Esophagus muscularis mucosa (tissue), 4 donors: ENCODE measurements around the gene ALG12. TPM values are rescaled to one million over a fixed set of nuclear protein-coding genes. Genes with fewer than 3 reads are reported as not detected.

ENCODE experiments used
- DNase-seq: peaks from one replicate; pipeline ENCODE4 v3.0.0-alpha.2; 2017; ENCODE audit errors: extremely low spot score
- H3K27ac ChIP-seq, 4 donors: fragments of 200-600 bp; sonication (generic); replicated peaks in 1 of 4; 1 replicate in 3 of 4; 2 replicates in 1 of 4; pipeline ENCODE4 v1.5.1; 2016 to 2019; ENCODE audit warnings: mild to moderate bottlenecking in 1 of 4
- H3K27me3 ChIP-seq, 4 donors: fragments of 200-600 bp; sonication (generic); one replicate each; pipeline versions ENCODE4 v1.5.1 to v1.6.0; 2016 to 2019
- H3K36me3 ChIP-seq, 4 donors: fragments of 200-600 bp; sonication (generic); one replicate each; pipeline ENCODE4 v1.5.1; 2016 to 2019
- H3K4me1 ChIP-seq, 4 donors: fragments of 200-600 bp; sonication (generic); one replicate each; pipeline ENCODE4 v1.5.1; 2016 to 2019
- H3K4me3 ChIP-seq, 4 donors: fragments of 200-600 bp; sonication (generic); 1 replicate in 2 of 4; 2 replicates in 2 of 4; pipeline ENCODE4 v1.5.1; 2016 to 2019; ENCODE audit warnings: mild to moderate bottlenecking in 4 of 4, moderate library complexity in 1 of 4
- H3K9me3 ChIP-seq, 4 donors: fragments of 200-600 bp; sonication (generic); 1 replicate in 3 of 4; 2 replicates in 1 of 4; pipeline ENCODE4 v1.5.1; 2016 to 2019
- CTCF ChIP-seq, 3 experiments: fragments of 200-600 bp in 2 of 3; fragments of 450-650 bp in 1 of 3; sonication (generic) in 2 of 3; IDR thresholded peaks; one replicate each; pipeline ENCODE4 v1.5.1; 2017 to 2019; ENCODE audit warnings: antibody characterized with exemption in 3 of 3, mild to moderate bottlenecking in 2 of 3, moderate library complexity in 1 of 3
- EP300 ChIP-seq: sonication (generic); formaldehyde crosslinking; IDR thresholded peaks from one replicate; pipeline ENCODE4 v1.6.1; 2017; ENCODE audit warnings: antibody characterized with exemption
- POLR2A ChIP-seq: fragments of 450-650 bp; IDR thresholded peaks from one replicate; pipeline ENCODE4 v1.6.1; 2017; ENCODE audit warnings: antibody characterized with exemption, moderate library complexity, mild to moderate bottlenecking, low read depth
- POLR2AphosphoS5 ChIP-seq, 2 donors: sonication (generic); formaldehyde crosslinking; IDR thresholded peaks; one replicate each; pipeline ENCODE4 v1.6.1; 2017; ENCODE audit warnings: antibody characterized with exemption in 2 of 2
- WGBS: methylation state at CpG from one replicate; pipeline ENCODE4 v1.1.5; 2018; 5-methylcytosine and 5-hydroxymethylcytosine counted together
- intact Hi-C: fragments of 100-400 bp; cut with DNase I; formaldehyde crosslinking; loops from one replicate; pipeline ENCODE4 v1.15.1; 2023
- total RNA-seq, 4 donors: library from RNA; depleted of rRNA; stranded (reverse); fragments of >200 nt; gene quantifications; one replicate each; pipeline versions ENCODE4 v1.1.0 to v1.2.1, GENCODE V29; 2016

Gene ALG12
- total RNA-seq, 4 donors from 2014 or later, result 17.7 to 28.0 (median 23.8) TPM

- peaks cover 0 to 3% (median 0%) of the 10 kb centered on the region in 4 donors for H3K27me3 ChIP-seq
- no peak for TF ChIP-seq POLR2AphosphoS5 (IDR thresholded peaks at IDR 0.05)
- no peak for TF ChIP-seq EP300
- TF ChIP-seq CTCF (IDR thresholded peaks at IDR 0.05), result no peak
- no peak for TF ChIP-seq POLR2A
- no peak for DNase-seq
- H3K36me3 ChIP-seq, result peaks cover 0 to 7% (median 2%) of the 10 kb centered on the region in 4 donors
- H3K27ac ChIP-seq, result no peak overlapping the region
- no peaks in the 10 kb centered on the region for H3K4me1 ChIP-seq
- no peak overlapping the region for H3K4me3 ChIP-seq
- peaks cover 0 to 40% (median 31%) of the 10 kb centered on the region in 4 donors for H3K9me3 ChIP-seq
- 90% methylated on average over 17 of the region's 17 CpGs for WGBS
- intact Hi-C loops, result no loop called here
Measured at GRCh38 chr22:49869086-49869830, 49.0 kb downstream of the ALG12 start.

GRCh38 chr22:49867303-49868265, 50.7 kb downstream of the ALG12 start:
- DNase-seq, result no peak
- 92% methylated on average over 18 of the region's 18 CpGs for WGBS
- peaks cover 0 to 3% (median 0%) of the 10 kb centered on the region in 4 donors for H3K27me3 ChIP-seq

GRCh38 chr22:49866646-49867045, 51.6 kb downstream of the ALG12 start:
- H3K36me3 ChIP-seq, result peaks cover 0 to 7% (median 2%) of the 10 kb centered on the region in 4 donors
- no peak overlapping the region for H3K27ac ChIP-seq
- TF ChIP-seq CTCF (IDR thresholded peaks at IDR 0.05), result no peak
- TF ChIP-seq POLR2AphosphoS5 (IDR thresholded peaks at IDR 0.05), result no peak
- TF ChIP-seq EP300, result no peak
- TF ChIP-seq POLR2A, result no peak
- peaks cover 0 to 40% (median 31%) of the 10 kb centered on the region in 4 donors for H3K9me3 ChIP-seq
- intact Hi-C loops, result no loop called here
- WGBS, result 91% methylated on average over 8 of the region's 8 CpGs
- H3K4me1 ChIP-seq, result no peaks in the 10 kb centered on the region
- no peak for DNase-seq
- H3K27me3 ChIP-seq, result peaks cover 0 to 3% (median 0%) of the 10 kb centered on the region in 4 donors
- H3K4me3 ChIP-seq, result no peak overlapping the region

More at GRCh38 chr22:49867303-49868265, 50.7 kb downstream of the ALG12 start:
- no peak overlapping the region for H3K27ac ChIP-seq
- TF ChIP-seq EP300 (no peak), POLR2AphosphoS5 (IDR thresholded peaks at IDR 0.05) (no peak), POLR2A (no peak), CTCF (IDR thresholded peaks at IDR 0.05) (no peak)
- no peak overlapping the region for H3K4me3 ChIP-seq
- no peaks in the 10 kb centered on the region for H3K4me1 ChIP-seq
- peaks cover 0 to 40% (median 31%) of the 10 kb centered on the region in 4 donors for H3K9me3 ChIP-seq
- intact Hi-C loops, result no loop called here
- peaks cover 0 to 7% (median 2%) of the 10 kb centered on the region in 4 donors for H3K36me3 ChIP-seq

GRCh38 chr22:49866134-49866533, 52.1 kb downstream of the ALG12 start:
- Histone ChIP-seq H3K27ac (no peak overlapping the region), H3K4me3 (no peak overlapping the region), H3K9me3 (peaks cover 0 to 40% (median 31%) of the 10 kb centered on the region in 4 donors), H3K36me3 (peaks cover 0 to 7% (median 2%) of the 10 kb centered on the region in 4 donors), H3K27me3 (peaks cover 0 to 3% (median 0%) of the 10 kb centered on the region in 4 donors), H3K4me1 (no peaks in the 10 kb centered on the region)
- TF ChIP-seq POLR2A (no peak), EP300 (no peak), POLR2AphosphoS5 (IDR thresholded peaks at IDR 0.05) (no peak), CTCF (IDR thresholded peaks at IDR 0.05) (no peak)
- DNase-seq, result no peak
- WGBS, result 41% methylated on average over 2 of the region's 2 CpGs
- intact Hi-C loops, result no loop called here
